HEK293T (cell line): ENCODE data around the gene WIZ.

ENCODE experiments used
- CTCF ChIA-PET: fragments of 350-600 bp; formaldehyde crosslinking; extraction: SDS; loops from one replicate; lab custom pipeline; 2021; ENCODE audit warnings: antibody characterized with exemption, inconsistent platforms; lab: Yijun Ruan, JAX
- POLR2A ChIA-PET: fragments of 350-600 bp; formaldehyde crosslinking; extraction: SDS; loops from one replicate; lab custom pipeline; 2020; ENCODE audit warnings: antibody characterized with exemption, inconsistent platforms; lab: Yijun Ruan, JAX
- DNase-seq: peaks from one replicate; pipeline ENCODE4 v3.0.0; 2012; ENCODE audit warnings: mixed read lengths; ENCODE audit errors: extremely low spot score
- ARNT ChIP-seq: fragments of 450-650 bp; IDR thresholded peaks from 2 replicates; pipeline ENCODE4 v1.6.1; 2017; ENCODE audit warnings: mild to moderate bottlenecking
- BHLHE40 ChIP-seq: fragments of 450-650 bp; IDR thresholded peaks from 2 replicates; pipeline ENCODE4 v1.6.1; 2016; ENCODE audit warnings: mild to moderate bottlenecking, moderate library complexity, borderline replicate concordance
- CTBP1 ChIP-seq: fragments of 450-650 bp; IDR thresholded peaks from 2 replicates; pipeline ENCODE4 v1.6.1; 2016; ENCODE audit warnings: borderline replicate concordance
- ELF4 ChIP-seq: fragments of 450-650 bp; IDR thresholded peaks from 2 replicates; pipeline ENCODE4 v1.6.1; 2017; ENCODE audit warnings: antibody characterized with exemption
- FOXA1 ChIP-seq: fragments of 450-650 bp; IDR thresholded peaks from 2 replicates; pipeline ENCODE4 v1.6.1; 2016; ENCODE audit warnings: mild to moderate bottlenecking
- FOXK2 ChIP-seq: fragments of 450-650 bp; IDR thresholded peaks from 2 replicates; pipeline ENCODE4 v1.6.1; 2016; ENCODE audit warnings: mild to moderate bottlenecking
- FOXM1 ChIP-seq: fragments of 450-650 bp; IDR thresholded peaks from 2 replicates; pipeline ENCODE4 v1.6.1; 2017; ENCODE audit warnings: mild to moderate bottlenecking, borderline replicate concordance
- HDGF ChIP-seq: fragments of 450-650 bp; IDR thresholded peaks from 2 replicates; pipeline ENCODE4 v1.6.1; 2017; ENCODE audit warnings: antibody characterized with exemption, borderline replicate concordance
- L3MBTL2 ChIP-seq: fragments of 450-650 bp; conservative IDR thresholded peaks from 2 replicates; pipeline ENCODE4 v1.6.1; 2016; ENCODE audit warnings: mild to moderate bottlenecking
- LEF1 ChIP-seq: fragments of 450-650 bp; IDR thresholded peaks from 2 replicates; pipeline ENCODE4 v1.6.1; 2017; ENCODE audit warnings: mild to moderate bottlenecking, borderline replicate concordance
- NFRKB ChIP-seq: fragments of 450-650 bp; IDR thresholded peaks from 2 replicates; pipeline ENCODE4 v1.6.1; 2016; ENCODE audit warnings: mild to moderate bottlenecking, moderate library complexity
- SP1 ChIP-seq: fragments of 450-650 bp; IDR thresholded peaks from 2 replicates; pipeline ENCODE4 v1.6.1; 2017
- SUZ12 ChIP-seq: fragments of 450-650 bp; IDR thresholded peaks from 2 replicates; pipeline ENCODE4 v1.6.1; 2016; ENCODE audit warnings: mild to moderate bottlenecking
- TARDBP ChIP-seq: fragments of 450-650 bp; IDR thresholded peaks from 2 replicates; pipeline ENCODE4 v1.6.1; 2016
- ZNF384 ChIP-seq: fragments of 450-650 bp; IDR thresholded peaks from 2 replicates; pipeline ENCODE4 v1.6.1; 2016
- TF ChIP-seq, protein P1 (sequence below): fragments of 450-650 bp; IDR thresholded peaks from 2 replicates; pipeline ENCODE4 v1.6.1; 2016

Gene WIZ

DNA sequence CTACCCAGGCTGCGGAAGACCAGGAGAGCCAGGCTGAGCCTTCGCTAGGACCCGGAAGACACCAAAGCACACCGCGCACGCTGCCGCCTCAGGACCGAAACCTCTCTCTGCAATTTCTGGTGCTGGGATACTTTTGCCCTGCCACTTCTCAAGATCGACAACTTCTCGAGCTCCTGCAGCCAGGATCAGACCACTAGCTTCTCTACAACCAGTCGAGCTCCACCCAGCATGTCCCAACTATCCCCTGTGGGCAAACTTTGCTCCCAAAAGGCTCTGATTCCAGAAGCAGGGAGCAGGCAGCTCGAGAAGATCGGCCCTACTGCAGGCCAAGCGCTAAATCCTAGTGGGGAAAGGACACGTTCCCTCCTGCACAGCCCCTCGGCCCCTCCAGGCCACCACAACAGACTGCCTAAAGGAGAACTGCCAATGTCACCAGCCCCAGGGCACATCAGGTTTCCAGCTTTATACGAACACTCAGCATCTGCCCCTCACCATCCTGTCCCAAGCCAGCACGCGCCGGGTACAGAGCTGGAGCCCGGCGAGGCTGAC is 71.1 kb downstream of the WIZ start:
- ChIA-PET POLR2A (interaction anchor here (1.0 to 3.7 kb wide), 9 partner anchors 11 to 173 kb away, joined by 3 to 31 read pairs (median 5); partner anchors contain the start of genes AKAP8L and BRD4), CTCF (interaction anchor here (0.6 to 1.2 kb wide), 4 partner anchors 126 to 201 kb away, joined by 3 to 4 read pairs (median 3); no protein-coding TSS in a partner anchor)
- DNase-seq = peak; percentile 51
- TF ChIP-seq SP1 (no peak), FOXM1 (no peak), FOXK2 (no peak), HDGF (no peak), CTBP1 (no peak)
- TF ChIP-seq, protein P1, sequence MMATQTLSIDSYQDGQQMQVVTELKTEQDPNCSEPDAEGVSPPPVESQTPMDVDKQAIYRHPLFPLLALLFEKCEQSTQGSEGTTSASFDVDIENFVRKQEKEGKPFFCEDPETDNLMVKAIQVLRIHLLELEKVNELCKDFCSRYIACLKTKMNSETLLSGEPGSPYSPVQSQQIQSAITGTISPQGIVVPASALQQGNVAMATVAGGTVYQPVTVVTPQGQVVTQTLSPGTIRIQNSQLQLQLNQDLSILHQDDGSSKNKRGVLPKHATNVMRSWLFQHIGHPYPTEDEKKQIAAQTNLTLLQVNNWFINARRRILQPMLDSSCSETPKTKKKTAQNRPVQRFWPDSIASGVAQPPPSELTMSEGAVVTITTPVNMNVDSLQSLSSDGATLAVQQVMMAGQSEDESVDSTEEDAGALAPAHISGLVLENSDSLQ = no peak

DNA sequence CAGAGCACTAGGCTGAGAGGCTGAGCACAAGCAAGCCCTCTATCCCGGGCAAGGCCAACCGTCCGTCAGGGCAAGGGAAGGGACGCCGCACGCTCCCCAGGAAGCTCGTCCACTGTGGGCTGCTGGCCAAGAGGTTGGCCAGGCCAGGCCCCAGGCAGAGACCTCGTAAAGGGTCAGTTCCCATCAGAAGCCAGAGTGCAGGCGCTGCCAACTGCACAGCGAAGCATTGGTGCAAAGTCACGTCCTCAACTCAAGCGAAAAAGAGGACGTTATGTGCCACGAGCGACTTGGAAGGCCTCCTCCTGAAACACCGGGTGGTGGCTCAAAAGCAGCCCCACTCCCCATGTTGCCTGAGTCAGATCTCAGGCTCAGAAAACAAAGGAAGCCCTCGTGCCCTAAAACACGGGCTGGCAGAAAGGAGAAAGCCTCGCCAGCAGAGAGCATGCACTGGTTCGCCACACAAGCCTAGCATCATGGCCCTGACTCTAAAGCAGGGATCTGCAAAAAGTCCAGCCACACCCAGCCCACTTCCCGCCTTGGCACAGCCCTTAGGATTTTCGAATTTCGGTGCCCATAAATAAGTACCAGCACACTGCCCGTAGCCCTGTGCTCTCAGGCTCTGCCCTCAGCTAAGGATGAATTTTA is 74.8 kb downstream of the WIZ start:
- DNase-seq = no peak
- ChIA-PET POLR2A (no interaction called here), CTCF (no interaction called here)
- TF ChIP-seq, protein P1 = no peak
- TF ChIP-seq FOXK2 = no peak
- no peak for TF ChIP-seq ELF4
- TF ChIP-seq SP1 = no peak
- TF ChIP-seq L3MBTL2 = no peak
- no peak for TF ChIP-seq FOXA1
- TF ChIP-seq SUZ12 = no peak
- no peak for TF ChIP-seq HDGF
- no peak for TF ChIP-seq BHLHE40
- no peak for TF ChIP-seq TARDBP
- no peak for TF ChIP-seq CTBP1
- TF ChIP-seq ZNF384 = no peak
- TF ChIP-seq FOXM1 = no peak
- no peak for TF ChIP-seq NFRKB

DNA sequence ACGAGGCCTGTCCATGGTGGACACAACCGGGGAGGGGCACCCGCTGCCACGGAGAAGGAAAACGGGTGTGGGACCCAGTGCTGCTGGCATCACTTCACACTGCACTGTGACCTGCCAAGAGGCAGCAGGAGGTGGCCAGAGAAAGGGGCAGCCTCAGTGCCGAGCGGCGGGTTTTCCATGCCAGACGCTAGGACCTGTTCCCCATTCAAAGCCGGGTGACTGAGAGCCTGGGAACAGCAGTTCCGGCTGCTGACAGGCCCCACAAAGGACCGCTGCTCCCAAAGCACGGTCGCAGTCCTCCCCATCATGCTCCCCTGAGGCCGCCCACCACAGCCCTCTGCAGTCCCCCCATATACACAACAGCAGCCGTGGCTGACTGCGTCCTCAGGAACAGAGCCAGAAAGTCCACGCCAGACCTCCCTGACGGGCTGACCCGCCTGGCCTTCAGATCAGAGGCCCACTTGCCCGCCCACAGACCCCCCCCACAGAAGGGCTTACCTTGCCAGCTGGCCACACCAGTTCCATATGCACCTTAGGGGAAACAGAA is 75.6 kb downstream of the WIZ start:
- POLR2A ChIA-PET = no interaction called here
- CTCF ChIA-PET = no interaction called here
- TF ChIP-seq ZNF384 (no peak), HDGF (no peak), ARNT (no peak), CTBP1 (no peak), LEF1 (no peak), SUZ12 (no peak), FOXM1 (no peak), BHLHE40 (no peak), TARDBP (no peak), NFRKB (no peak), L3MBTL2 (no peak), SP1 (no peak), FOXK2 (no peak), ELF4 (no peak), FOXA1 (no peak)
- TF ChIP-seq, protein P1 = no peak
- DNase-seq = no peak

DNA sequence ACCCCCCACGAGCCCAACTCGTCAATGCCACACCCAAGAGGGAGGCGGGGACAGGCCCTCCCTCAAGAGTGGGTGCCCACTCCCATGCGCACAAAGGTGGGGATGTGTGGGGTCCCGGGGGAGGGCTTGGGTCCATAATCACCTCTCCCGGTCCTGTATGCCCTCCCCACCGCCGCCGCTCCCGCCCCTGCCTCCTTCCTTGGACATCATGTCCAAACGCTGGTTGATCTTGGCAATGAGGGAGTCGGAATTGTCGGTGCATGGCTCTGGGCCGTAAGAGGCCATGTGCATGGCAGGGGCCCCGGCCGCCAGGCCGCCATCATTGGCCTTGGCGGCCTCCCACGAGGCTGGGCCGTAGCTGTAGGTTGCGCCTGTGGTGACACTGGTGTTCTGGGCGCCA is 76.1 kb downstream of the WIZ start:
- TF ChIP-seq SUZ12 (no peak), NFRKB (no peak), FOXM1 (no peak), ZNF384 (no peak)
- DNase-seq = no peak
- ChIA-PET CTCF (no interaction called here), POLR2A (no interaction called here)

DNA sequence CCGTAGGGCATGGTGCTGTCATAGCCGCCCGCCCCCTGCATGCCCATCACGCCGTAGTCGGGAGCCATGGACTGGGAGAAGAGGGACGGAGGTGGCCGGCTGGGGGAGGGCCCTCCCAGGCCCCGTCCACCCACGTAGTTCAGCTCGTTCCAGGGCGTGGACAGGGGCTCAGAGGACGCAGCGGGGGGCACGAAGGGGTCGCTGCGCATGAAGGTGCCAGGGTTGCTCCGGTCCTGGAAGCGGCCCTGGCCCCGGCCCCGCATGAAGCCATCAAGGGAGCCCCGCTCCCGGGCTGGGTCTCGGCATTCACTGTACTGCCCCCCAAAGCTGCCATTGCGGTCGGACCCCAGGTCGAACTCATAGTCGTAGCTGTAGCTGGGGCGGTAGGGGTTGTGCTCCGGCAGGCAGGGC is 76.9 kb downstream of the WIZ start:
- POLR2A ChIA-PET = no interaction called here
- TF ChIP-seq FOXA1 = no peak
- TF ChIP-seq HDGF = no peak
- no peak for TF ChIP-seq LEF1
- no peak for TF ChIP-seq CTBP1
- TF ChIP-seq FOXM1 = no peak
- no peak for TF ChIP-seq ZNF384
- no peak for TF ChIP-seq ELF4
- TF ChIP-seq FOXK2 = no peak
- no peak for TF ChIP-seq NFRKB
- TF ChIP-seq SP1 = no peak
- no peak for TF ChIP-seq ARNT
- TF ChIP-seq TARDBP = no peak
- TF ChIP-seq L3MBTL2 = no peak
- TF ChIP-seq BHLHE40 = no peak
- TF ChIP-seq, protein P1 = no peak
- TF ChIP-seq SUZ12 = no peak
- DNase-seq = no peak
- CTCF ChIA-PET = no interaction called here
